Measurements from ENCODE around the gene MED15.

The MED15 gene

DNA sequence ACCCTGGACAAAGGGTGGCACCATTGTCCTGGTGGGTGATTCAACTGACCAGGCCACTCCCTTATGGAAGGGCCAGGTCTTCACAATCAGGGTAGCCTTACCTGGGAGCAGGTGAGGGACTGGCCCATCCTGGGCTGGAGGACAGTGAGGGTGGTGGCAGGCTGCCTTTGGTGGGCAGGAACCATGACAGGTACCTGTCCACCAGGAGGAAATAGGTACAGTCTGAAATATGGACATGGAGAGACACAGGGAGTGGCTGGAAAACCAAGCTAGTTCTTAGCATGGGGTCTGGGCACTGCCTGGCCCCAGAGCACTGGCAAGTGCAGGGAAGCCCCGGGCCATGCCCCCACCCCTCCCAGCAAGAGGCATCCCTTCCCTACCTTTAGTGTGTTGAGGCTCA, 113.8 kb downstream of the MED15 start:
- H3K9me3 Mint-ChIP-seq = no peaks in the 10 kb centered on the region
- H3K36me3 Mint-ChIP-seq (ENCODE audit: low read depth) = no peaks in the 10 kb centered on the region
- no peak overlapping the region for H3K27ac Mint-ChIP-seq
- H3K27me3 Mint-ChIP-seq = no peaks in the 10 kb centered on the region
- H3K4me3 Mint-ChIP-seq = no peak overlapping the region
- H3K4me1 Mint-ChIP-seq (ENCODE audit: low read depth) = peaks cover 23% of the 10 kb centered on the region

DNA sequence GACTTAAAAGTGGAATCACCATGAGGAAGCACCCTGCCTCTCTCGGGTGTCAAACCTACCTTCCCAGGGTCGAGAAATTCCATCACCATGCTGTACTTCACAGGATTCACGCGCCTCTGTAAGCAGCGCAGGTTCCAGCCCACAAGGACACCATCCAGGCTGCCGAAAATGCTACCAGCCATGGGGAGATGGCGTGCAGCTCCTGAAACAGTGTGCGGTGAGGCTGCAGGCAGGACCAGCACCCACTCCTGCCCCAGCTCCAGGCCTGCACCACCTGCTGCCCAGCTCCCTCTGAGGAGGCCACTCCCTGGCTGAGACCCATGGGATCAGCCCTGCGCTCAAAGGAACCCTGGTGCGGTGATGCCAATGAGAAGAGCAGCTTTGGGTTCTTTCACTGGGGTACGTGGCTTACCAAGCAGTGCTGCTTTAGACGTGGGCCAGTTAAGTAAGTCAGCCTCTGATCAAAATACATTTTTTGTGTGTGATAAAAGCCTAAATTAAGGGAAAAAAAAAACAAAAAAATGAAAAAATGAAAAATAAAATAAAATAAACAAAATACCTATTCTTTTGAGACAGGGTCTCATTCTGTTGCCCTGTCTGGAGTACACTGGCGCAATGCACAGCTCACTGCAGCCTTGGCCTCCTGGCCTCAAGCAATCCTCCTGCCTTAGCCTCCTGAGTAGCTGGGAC, 115.4 kb downstream of the MED15 start:
- Mint-ChIP-seq H3K36me3 (ENCODE audit: low read depth) (no peaks in the 10 kb centered on the region), H3K4me3 (no peak overlapping the region), H3K9me3 (no peaks in the 10 kb centered on the region), H3K27ac (no peak overlapping the region), H3K27me3 (peaks cover 4% of the 10 kb centered on the region), H3K4me1 (ENCODE audit: low read depth) (peaks cover 23% of the 10 kb centered on the region)

DNA sequence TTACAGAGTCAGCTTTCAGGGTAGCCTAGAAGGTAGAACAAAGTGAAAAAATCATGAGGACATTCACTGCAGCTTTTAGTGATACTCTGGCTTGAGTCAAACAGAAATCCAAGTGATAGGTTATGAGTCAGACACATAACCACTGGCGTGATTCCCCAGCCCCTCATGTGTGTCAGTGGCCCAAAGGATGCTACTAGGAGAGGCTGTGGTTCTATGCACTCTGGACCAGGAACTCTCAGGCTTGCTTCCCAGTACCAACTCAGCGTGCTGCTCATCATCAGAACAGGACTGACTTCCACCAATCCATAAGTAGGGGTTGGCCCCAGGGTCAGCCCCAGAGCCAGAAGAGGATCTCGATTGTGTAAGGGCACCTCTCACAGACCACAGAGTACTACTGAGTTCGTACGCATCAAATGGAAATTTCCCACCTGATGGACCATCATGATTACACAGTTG, 116.8 kb downstream of the MED15 start:
- Mint-ChIP-seq H3K9me3 (no peaks in the 10 kb centered on the region), H3K36me3 (ENCODE audit: low read depth) (no peaks in the 10 kb centered on the region), H3K4me3 (no peak overlapping the region), H3K27me3 (peaks cover 4% of the 10 kb centered on the region), H3K27ac (peak overlapping the region; percentile 53), H3K4me1 (ENCODE audit: low read depth) (peaks cover 23% of the 10 kb centered on the region)

DNA sequence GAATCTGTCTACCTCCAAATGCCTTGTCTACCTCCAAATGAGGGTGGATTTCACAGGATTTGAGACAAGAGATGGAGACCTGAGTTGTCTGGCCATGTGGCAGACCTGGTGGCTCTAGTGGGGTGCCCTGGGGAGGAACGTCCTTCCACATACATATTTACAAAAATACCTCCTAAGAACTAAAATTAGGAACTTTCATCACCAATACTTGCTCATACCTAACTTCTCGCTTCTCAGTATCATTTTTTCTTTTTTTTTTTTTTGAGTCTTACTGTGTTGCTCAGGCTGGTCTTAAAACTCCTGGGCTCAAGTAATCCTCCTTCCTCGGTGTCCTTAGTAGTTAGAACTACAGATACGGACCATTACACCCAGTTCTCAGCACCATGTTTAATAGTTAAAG, 117.9 kb downstream of the MED15 start:
- Mint-ChIP-seq H3K36me3 (ENCODE audit: low read depth) (no peaks in the 10 kb centered on the region), H3K4me3 (no peak overlapping the region), H3K27ac (peak overlapping the region; percentile 42), H3K9me3 (no peaks in the 10 kb centered on the region), H3K27me3 (peaks cover 4% of the 10 kb centered on the region), H3K4me1 (ENCODE audit: low read depth) (peaks cover 23% of the 10 kb centered on the region)

DNA sequence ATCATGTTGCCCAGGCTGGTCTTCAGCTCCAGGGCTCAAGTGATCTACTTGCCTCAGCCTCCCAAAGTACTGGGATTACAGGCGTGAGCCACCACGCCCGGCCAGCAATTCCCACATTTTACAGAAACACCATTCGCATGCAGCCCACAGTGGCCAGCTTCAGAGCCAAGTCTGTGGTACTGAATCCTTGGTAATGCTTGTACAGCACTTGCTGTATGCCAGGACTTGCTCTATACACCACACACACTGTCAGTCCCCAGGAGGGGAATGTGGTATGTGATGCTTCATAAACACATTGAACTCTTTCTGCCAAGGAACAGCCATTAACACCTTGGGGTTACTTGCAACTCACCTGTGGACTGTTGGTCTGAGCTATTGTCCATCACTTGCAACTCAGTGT, 119.4 kb downstream of the MED15 start:
- H3K4me3 Mint-ChIP-seq = no peak overlapping the region
- no peaks in the 10 kb centered on the region for H3K9me3 Mint-ChIP-seq
- H3K27ac Mint-ChIP-seq = no peak overlapping the region
- H3K4me1 Mint-ChIP-seq (ENCODE audit: low read depth) = peaks cover 23% of the 10 kb centered on the region
- no peaks in the 10 kb centered on the region for H3K36me3 Mint-ChIP-seq (ENCODE audit: low read depth)
- peaks cover 4% of the 10 kb centered on the region for H3K27me3 Mint-ChIP-seq

DNA sequence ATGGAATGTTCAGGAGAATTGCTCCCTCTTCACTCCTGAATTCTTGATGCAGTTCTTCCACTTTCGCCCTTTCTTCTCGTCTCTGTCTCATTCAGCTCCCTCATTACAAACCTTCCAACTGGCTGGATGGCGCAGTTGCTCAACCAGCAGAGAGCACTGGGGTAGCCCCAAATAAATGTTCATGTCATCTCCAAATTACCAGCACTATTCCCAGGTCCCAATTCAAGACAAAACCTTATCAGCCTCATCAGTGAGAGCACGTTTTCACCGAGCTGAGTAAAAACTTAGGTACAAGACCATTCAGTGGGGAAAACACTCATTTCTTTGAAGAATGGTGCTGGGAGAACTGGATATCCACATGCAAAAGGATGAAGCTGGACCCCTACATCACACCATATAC, 120.0 kb downstream of the MED15 start:
- Mint-ChIP-seq H3K4me3 (no peak overlapping the region), H3K36me3 (ENCODE audit: low read depth) (no peaks in the 10 kb centered on the region), H3K27ac (no peak overlapping the region), H3K4me1 (ENCODE audit: low read depth) (peaks cover 23% of the 10 kb centered on the region), H3K27me3 (peaks cover 4% of the 10 kb centered on the region), H3K9me3 (no peaks in the 10 kb centered on the region)

DNA sequence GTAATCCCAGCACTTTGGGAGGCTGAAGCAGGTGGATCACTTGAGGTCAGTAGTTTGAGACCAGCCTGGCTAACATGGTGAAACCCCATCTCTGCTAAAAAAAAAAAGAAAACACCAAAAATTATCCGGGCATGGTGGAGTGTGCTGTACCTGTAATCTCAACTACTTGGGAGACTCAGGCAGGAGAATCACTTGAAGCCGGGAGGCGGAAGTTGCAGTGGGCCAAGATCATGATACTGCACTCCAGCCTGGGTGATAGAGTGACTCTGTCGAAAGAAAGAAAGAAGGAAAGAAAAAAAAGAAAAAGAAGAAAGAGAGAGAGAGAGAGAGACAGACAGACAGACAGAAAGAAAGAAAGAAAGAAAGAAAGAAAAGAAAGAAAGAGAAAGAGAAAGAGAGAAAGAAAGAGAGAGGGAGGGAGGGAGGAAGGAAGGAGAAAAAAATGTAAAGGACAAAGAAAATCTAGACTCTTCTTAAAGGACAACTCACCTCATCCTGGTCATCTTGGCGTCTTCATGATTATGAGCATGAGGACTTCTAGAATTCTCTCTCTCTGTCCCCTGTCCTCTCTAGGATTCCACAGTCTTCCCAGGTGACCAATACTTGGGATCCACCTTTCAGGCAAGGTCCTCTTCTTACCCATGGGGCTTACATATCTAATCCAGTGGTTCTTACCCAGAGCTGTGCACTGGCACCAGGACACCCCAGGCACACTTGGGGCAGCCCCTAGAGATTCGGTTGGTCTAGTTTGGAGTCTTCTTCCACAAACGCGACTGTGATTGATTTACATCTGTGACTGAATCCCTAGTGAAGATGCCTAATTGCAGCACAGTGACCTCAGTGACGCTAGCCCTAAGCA, 120.9 kb downstream of the MED15 start:
- Mint-ChIP-seq H3K4me3 (no peak overlapping the region), H3K4me1 (ENCODE audit: low read depth) (peaks cover 23% of the 10 kb centered on the region), H3K9me3 (no peaks in the 10 kb centered on the region), H3K36me3 (ENCODE audit: low read depth) (no peaks in the 10 kb centered on the region), H3K27ac (no peak overlapping the region), H3K27me3 (peaks cover 4% of the 10 kb centered on the region)

DNA sequence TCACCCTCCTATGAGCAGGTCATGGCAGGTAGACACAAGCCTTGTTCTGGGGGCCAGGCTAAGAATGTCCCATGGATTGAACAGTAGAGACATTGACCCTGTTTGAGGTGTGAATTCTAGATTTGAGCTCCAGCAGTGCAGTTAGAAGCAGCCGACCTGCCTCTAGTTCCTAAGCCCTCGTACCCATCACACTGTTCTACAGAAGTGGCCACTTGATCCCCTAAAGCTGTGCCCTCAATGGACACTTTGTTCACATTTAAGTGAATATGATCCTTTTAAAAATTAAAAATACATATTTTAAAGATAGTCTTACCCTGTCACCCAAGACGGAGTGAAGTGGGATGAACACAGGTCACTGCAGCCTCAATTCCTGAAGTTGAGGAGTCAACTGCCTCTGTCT, 122.0 kb downstream of the MED15 start:
- Mint-ChIP-seq H3K4me1 (ENCODE audit: low read depth) (peaks cover 14% of the 10 kb centered on the region), H3K36me3 (ENCODE audit: low read depth) (no peaks in the 10 kb centered on the region), H3K27me3 (peaks cover 4% of the 10 kb centered on the region), H3K4me3 (no peak overlapping the region), H3K27ac (no peak overlapping the region), H3K9me3 (no peaks in the 10 kb centered on the region)

DNA sequence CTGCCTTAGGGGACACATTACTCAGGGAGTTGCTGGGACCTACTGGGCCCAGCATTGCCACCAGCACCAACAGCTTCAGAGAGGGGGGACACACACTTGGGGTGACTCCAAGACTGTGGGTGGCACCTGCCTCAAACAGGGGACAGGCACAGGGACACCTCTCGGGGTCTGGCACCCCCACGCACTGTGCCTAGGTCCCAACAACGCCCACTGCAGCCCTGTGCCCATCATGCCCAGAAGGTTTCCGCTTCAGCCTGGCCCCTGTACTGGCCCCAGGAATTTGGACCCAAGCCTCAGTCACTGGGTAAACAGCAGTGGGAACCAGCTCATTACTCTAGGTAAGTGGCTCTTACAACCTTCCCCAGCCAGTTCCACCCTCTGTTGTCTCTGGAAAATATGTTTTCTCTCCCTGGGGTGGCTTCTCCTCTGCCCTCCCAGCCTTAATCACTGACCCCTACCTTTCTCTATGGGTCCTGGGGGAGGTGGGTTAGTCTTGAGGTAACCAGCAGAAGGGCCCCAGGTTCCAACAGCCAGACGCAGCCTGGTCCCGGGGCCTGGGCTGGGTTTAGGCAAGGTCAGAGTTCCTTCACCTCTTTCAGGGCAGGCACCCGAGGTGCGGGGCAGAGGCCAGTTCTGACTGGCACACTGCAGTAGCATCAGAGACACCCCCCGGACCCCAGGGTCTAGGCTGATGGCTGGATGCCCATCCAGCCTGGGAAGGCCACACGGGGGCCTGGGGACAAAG, 123.6 kb downstream of the MED15 start:
- Mint-ChIP-seq H3K4me1 (ENCODE audit: low read depth) (no peaks in the 10 kb centered on the region), H3K4me3 (no peak overlapping the region), H3K36me3 (ENCODE audit: low read depth) (no peaks in the 10 kb centered on the region), H3K9me3 (no peaks in the 10 kb centered on the region), H3K27ac (no peak overlapping the region), H3K27me3 (peaks cover 4% of the 10 kb centered on the region)

DNA sequence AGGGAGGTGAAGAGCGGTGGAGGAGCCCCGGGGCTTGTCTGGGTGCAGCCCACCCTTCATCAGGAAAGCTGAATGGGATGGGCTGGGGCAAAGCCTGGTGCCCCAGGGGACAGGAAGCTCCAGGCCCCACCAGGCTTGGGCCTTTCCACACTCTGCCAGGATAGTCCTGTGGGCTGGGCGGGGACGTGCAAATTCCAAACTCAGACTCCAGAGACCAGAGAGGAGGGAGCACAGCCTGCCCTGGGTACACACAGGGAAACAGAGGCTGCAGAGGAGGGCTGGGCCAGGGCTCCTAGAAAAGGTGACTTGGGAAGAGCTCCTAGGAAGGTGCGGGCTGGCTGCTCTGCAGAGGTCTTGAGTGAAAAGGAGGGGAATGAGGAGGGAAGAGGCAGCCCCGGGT, 124.7 kb downstream of the MED15 start:
- Mint-ChIP-seq H3K4me1 (ENCODE audit: low read depth) (no peaks in the 10 kb centered on the region), H3K36me3 (ENCODE audit: low read depth) (no peaks in the 10 kb centered on the region), H3K4me3 (no peak overlapping the region), H3K27ac (no peak overlapping the region), H3K27me3 (peaks cover 5% of the 10 kb centered on the region), H3K9me3 (no peaks in the 10 kb centered on the region)

DNA sequence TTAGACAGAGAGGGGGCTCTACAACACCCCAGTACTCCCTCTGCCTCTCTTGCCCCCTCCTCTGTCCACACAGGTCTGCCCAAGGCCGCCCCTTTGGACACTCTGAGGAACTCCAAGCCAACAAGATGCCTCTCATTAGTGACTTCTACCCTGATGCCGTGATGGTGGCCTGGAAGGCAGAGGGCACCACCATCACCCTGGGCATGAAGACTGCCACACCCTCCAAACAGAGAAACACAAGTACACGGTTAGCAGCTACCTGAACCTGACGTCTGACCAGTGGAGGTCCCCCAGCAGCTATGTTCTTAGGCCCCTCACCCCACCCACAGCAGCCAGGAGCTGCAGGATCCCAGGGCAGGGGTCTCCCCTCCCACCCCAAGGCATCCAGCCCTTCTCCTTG, 125.1 kb downstream of the MED15 start:
- H3K9me3 Mint-ChIP-seq = no peaks in the 10 kb centered on the region
- no peak overlapping the region for H3K27ac Mint-ChIP-seq
- peaks cover 6% of the 10 kb centered on the region for H3K27me3 Mint-ChIP-seq
- no peaks in the 10 kb centered on the region for H3K36me3 Mint-ChIP-seq (ENCODE audit: low read depth)
- H3K4me1 Mint-ChIP-seq (ENCODE audit: low read depth) = no peaks in the 10 kb centered on the region
- H3K4me3 Mint-ChIP-seq = no peak overlapping the region

DNA sequence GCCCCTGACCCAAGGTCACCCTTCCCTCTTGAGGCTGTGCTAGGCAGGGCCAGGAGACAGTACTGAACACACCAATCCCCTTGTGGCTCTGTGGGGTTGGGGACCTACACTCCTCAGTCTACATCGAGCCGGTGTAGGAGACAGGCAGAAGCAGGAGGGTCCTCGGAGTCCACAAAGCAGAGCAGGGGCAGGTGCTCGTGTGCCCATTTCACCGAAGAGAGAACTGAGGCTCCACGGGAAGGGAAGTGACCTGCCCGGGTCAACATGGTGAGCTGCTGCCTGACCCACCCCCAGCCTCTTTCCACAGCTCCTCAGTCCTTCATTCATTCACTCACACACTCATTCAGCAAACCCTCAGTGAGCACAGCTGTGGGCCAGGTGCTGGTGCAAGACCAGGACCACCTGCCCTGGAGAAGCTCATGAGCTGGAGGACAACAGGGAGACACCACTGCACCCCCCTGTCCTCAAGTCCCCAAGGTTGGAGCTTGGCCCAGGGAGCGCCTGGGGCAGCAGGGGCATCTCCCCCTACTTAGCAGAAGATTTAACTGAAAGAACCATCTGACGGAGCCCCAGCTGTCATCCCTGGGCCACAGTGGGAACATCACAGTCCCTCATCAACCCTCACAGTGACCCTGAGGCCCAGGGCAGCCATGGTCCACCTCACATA, 127.3 kb downstream of the MED15 start:
- H3K4me1 Mint-ChIP-seq (ENCODE audit: low read depth) = no peaks in the 10 kb centered on the region

DNA sequence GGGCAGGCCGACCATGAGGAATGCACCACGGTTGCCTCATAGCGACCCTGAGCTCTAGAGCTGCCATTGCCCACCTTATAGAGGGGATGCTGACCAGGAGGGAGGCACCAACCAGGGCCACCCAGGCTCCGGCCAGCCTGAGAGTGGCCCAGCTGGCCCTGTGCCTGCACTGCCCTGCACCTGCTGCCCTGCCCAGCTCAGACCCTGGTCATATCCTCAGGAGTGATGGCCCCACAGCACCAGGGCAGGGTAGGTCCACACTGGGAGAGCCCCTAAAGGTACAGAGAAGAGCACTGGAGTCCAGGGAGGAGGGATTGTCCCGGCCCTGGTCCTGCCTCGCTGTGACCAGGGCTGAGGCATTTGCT, 127.8 kb downstream of the MED15 start:
- no peaks in the 10 kb centered on the region for H3K36me3 Mint-ChIP-seq (ENCODE audit: low read depth)
- no peaks in the 10 kb centered on the region for H3K4me1 Mint-ChIP-seq (ENCODE audit: low read depth)
- H3K9me3 Mint-ChIP-seq = peaks cover 4% of the 10 kb centered on the region
- no peak overlapping the region for H3K4me3 Mint-ChIP-seq
- peaks cover 15% of the 10 kb centered on the region for H3K27me3 Mint-ChIP-seq
- H3K27ac Mint-ChIP-seq = no peak overlapping the region

More for the DNA sequence above, 127.3 kb downstream of the MED15 start:
- Mint-ChIP-seq H3K36me3 (ENCODE audit: low read depth) (no peaks in the 10 kb centered on the region), H3K9me3 (peaks cover under 1% of the 10 kb centered on the region), H3K27ac (no peak overlapping the region), H3K4me3 (no peak overlapping the region), H3K27me3 (peaks cover 15% of the 10 kb centered on the region)

DNA sequence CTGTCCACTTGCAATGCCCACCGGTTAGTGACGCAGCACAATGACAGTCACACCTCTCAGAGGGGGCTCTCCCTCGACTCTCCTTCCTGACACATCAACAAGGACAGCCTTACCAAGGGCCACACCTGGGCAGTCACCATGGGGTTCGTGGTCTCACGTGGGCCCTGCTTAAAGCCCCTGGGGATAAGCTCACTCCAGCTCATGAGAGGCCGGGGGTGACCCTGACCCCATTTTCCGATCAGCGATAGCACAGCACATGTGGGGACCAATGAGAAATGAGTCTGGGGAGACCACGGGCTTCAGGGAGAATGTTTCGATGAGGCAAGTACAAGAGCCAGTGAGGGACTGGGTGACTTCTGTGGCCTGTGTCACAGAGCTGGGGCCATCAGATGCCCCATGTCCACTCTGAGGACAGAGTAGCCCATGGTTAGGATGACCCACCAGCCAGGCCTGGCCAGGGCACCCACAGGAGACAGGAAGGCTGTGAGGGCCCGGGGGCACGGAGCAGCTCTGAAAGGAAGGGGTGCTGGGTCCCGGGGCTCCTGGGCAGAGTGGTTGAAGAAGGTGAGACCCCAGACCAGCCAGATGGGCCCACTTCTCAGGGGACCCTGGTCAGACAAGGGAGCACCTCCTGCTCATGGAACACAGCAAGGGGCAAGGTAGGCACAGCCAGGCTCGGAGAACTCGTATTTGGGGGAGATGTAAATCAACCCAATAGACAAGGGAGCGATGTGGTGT, 128.8 kb downstream of the MED15 start:
- peaks cover 15% of the 10 kb centered on the region for H3K27me3 Mint-ChIP-seq
- no peaks in the 10 kb centered on the region for H3K36me3 Mint-ChIP-seq (ENCODE audit: low read depth)
- peaks cover 4% of the 10 kb centered on the region for H3K9me3 Mint-ChIP-seq
- H3K4me3 Mint-ChIP-seq = no peak overlapping the region
- H3K27ac Mint-ChIP-seq = no peak overlapping the region
- H3K4me1 Mint-ChIP-seq (ENCODE audit: low read depth) = no peaks in the 10 kb centered on the region
